OCI-LY7 (cell line): Measurements from ENCODE around the gene GDA. TPM values are rescaled to one million over a fixed set of nuclear protein-coding genes. Genes with fewer than 3 reads are reported as not detected.
"Not testable (repeated sequence)": the region's sequence is repeated elsewhere in the genome, so short reads cannot be mapped to it uniquely, and the experiment has no call there.

Source experiments
- BruUV-seq: library from RNA; stranded (reverse); fragments of 400-500 nt; replicated peaks from 2 replicates; lab custom pipeline; 2021; lab: Mats Ljungman, UMichigan
- CTCF ChIA-PET: fragments of 300-600 bp; sonication (Branson Sonifier 250); formaldehyde crosslinking; loops from one replicate; lab custom pipeline; 2022; ENCODE audit warnings: antibody characterized with exemption; ENCODE audit not compliant: unreplicated experiment; lab: Charles Lee
- POLR2A ChIA-PET: fragments of 300-600 bp; sonication (Branson Sonifier 250); formaldehyde crosslinking; loops from one replicate; lab custom pipeline; 2022; ENCODE audit warnings: antibody characterized with exemption; lab: Charles Lee
- DNase-seq: peaks from one replicate; pipeline ENCODE4 v3.0.0-alpha.2; 2015; ENCODE audit warnings: low spot score
- H2AFZ ChIP-seq: fragments of 200-600 bp; sonication (generic), shearing (Covaris generic); 2 replicates; pipeline ENCODE4 v1.6.1; 2014; ENCODE audit warnings: mild to moderate bottlenecking, antibody characterized with exemption, low read length, moderate library complexity
- H3K27ac ChIP-seq: fragments of 200-600 bp; sonication (generic); 2 replicates; pipeline ENCODE4 v1.5.1; 2014; ENCODE audit warnings: mixed run types, low read depth, mild to moderate bottlenecking, moderate library complexity, low read length, inconsistent platforms; ENCODE audit not compliant: poor library complexity, severe bottlenecking
- H3K36me3 ChIP-seq: fragments of 200-600 bp; sonication (generic); 2 replicates; pipeline ENCODE4 v1.6.1; 2014; ENCODE audit warnings: mild to moderate bottlenecking, antibody characterized with exemption, low read length, moderate library complexity, mixed read lengths; ENCODE audit not compliant: insufficient read depth
- H3K4me1 ChIP-seq: fragments of 200-600 bp; sonication (generic); 2 replicates; pipeline ENCODE4 v1.5.1; 2014; ENCODE audit warnings: mild to moderate bottlenecking, low read length; ENCODE audit not compliant: insufficient read depth, poor library complexity, severe bottlenecking
- H3K4me2 ChIP-seq: fragments of 200-600 bp; sonication (generic); 2 replicates; pipeline ENCODE4 v1.6.1; 2014; ENCODE audit warnings: mild to moderate bottlenecking, low read length
- H3K4me3 ChIP-seq: fragments of 200-600 bp; sonication (generic); 2 replicates; pipeline ENCODE4 v1.5.1; 2014; ENCODE audit warnings: mild to moderate bottlenecking, low read depth, low read length; ENCODE audit not compliant: poor library complexity, severe bottlenecking
- H3K79me2 ChIP-seq: fragments of 200-600 bp; sonication (generic); 2 replicates; pipeline ENCODE4 v1.6.1; 2016; ENCODE audit warnings: low read depth, mild to moderate bottlenecking, low read length, moderate library complexity, mixed read lengths; ENCODE audit not compliant: insufficient read depth
- H3K9me2 ChIP-seq: fragments of 200-600 bp; sonication (generic); 2 replicates; pipeline ENCODE4 v1.6.1; 2016; ENCODE audit warnings: mild to moderate bottlenecking, low read length, mixed read lengths; ENCODE audit not compliant: insufficient read depth
- H3K9me3 ChIP-seq: fragments of 200-600 bp; sonication (generic); 2 replicates; pipeline ENCODE4 v1.6.1; 2014; ENCODE audit warnings: mild to moderate bottlenecking, mixed run types, low read length, mixed read lengths
- H4K20me1 ChIP-seq: fragments of 200-600 bp; sonication (generic); 2 replicates; pipeline ENCODE4 v1.6.1; 2014; ENCODE audit warnings: mild to moderate bottlenecking, antibody characterized with exemption, low read length, moderate library complexity, mixed read lengths; ENCODE audit not compliant: insufficient read depth
- EZH2phosphoT487 ChIP-seq: fragments of 200-600 bp; sonication (generic); IDR thresholded peaks from 2 replicates; pipeline ENCODE4 v1.6.1; 2018; ENCODE audit warnings: low read depth, borderline replicate concordance, mild to moderate bottlenecking, mixed run types, antibody characterized with exemption, low read length, moderate library complexity, mixed read lengths
- intact Hi-C: fragments of 100-400 bp; cut with micrococcal nuclease; formaldehyde crosslinking; loops from one replicate; pipeline ENCODE4 v1.10.0; 2022; ENCODE audit not compliant: unreplicated experiment
- total RNA-seq, 2 experiments: library from RNA; depleted of rRNA in 1 of 2; stranded (reverse); fragments of >200 nt in 1 of 2; shearing (Covaris generic) in 1 of 2; gene quantifications; 2 replicates each; pipeline ENCODE4 v1.2.3, GENCODE V29; 2014 to 2022
- TF ChIP-seq, protein P1 (sequence below): fragments of 200-600 bp; sonication (generic); conservative IDR thresholded peaks from 2 replicates; pipeline ENCODE4 v1.5.1; 2014; ENCODE audit warnings: mild to moderate bottlenecking, antibody characterized with exemption, low read length, moderate library complexity, mixed read lengths

GDA gene
- total RNA-seq, 2 experiments from 2014 or later, result not detected

DNA sequence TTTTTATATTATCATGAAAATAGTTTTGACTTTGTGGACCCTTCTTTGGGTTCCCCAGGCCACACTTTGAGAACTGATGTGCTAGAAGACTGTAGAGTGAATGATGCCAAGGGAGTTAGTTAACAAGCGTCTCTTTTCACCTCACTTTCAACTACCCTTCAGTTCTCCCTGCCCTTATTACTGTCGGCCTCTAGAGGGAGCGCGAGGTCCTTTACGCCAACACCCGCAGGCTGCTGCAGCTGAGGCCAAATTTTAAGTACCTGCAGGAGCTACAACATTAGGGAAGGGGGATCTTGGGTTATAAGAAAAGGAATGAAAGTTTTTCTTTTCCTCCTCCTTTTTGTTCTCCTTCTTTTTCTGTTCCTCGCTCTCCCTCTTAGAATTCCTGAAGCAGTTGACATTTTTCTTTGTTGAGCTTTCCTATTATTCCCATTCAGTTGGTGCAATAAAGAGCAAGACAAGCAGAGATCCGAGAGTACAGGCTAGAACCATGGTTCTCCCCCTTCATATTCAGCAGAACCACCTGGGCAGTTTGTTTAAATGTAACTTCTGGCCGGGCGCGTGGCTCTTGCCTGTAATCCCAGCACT is 131.8 kb downstream of the GDA start:
- peak; percentile 59 for DNase-seq
- H3K4me2 ChIP-seq, result no peak overlapping the region
- H3K4me1 ChIP-seq, result no peaks in the 10 kb centered on the region
- H3K9me2 ChIP-seq, result no peaks in the 10 kb centered on the region
- no peaks in the 10 kb centered on the region for H4K20me1 ChIP-seq
- H3K79me2 ChIP-seq, result no peaks in the 10 kb centered on the region
- no peaks in the 10 kb centered on the region for H3K9me3 ChIP-seq
- intact Hi-C loops, result loop anchor here (1.0 to 5.0 kb wide), 2 partner anchors 312 to 541 kb away; no protein-coding TSS in a partner anchor
- no peak overlapping the region for H3K27ac ChIP-seq
- POLR2A ChIA-PET, result interaction anchor here (0.7 to 1.3 kb wide), 2 partner anchors 79 to 336 kb away, joined by 3 to 5 read pairs; no protein-coding TSS in a partner anchor
- CTCF ChIA-PET, result interaction anchor here (0.8 kb wide), 1 partner anchor 309 kb away, joined by 3 read pairs; no protein-coding TSS in a partner anchor
- no peak overlapping the region for H3K4me3 ChIP-seq
- no TSS peak for BruUV-seq
- H2AFZ ChIP-seq, result no peak overlapping the region
- no peaks in the 10 kb centered on the region for H3K36me3 ChIP-seq
- TF ChIP-seq, protein P1, sequence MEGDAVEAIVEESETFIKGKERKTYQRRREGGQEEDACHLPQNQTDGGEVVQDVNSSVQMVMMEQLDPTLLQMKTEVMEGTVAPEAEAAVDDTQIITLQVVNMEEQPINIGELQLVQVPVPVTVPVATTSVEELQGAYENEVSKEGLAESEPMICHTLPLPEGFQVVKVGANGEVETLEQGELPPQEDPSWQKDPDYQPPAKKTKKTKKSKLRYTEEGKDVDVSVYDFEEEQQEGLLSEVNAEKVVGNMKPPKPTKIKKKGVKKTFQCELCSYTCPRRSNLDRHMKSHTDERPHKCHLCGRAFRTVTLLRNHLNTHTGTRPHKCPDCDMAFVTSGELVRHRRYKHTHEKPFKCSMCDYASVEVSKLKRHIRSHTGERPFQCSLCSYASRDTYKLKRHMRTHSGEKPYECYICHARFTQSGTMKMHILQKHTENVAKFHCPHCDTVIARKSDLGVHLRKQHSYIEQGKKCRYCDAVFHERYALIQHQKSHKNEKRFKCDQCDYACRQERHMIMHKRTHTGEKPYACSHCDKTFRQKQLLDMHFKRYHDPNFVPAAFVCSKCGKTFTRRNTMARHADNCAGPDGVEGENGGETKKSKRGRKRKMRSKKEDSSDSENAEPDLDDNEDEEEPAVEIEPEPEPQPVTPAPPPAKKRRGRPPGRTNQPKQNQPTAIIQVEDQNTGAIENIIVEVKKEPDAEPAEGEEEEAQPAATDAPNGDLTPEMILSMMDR, result peak; percentile 94
- TF ChIP-seq EZH2phosphoT487, result no peak

DNA sequence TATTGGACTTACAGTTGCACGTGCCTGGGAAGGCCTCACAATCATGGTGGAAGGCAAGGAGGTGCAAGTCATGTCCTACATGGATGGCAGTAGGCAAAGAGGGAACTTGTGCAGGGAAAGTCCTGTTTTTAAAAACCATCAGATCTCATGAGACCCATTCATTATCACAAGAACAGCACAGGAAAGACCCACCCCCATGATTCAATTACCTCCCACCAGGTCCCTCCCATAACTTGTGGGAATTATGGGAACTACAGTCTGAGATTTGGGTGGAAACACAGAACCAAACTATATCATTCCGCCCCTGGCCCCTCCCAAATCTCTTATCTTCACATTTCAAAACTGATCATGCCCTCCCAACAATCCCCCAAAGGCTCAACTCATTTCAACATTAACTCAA is 140.2 kb downstream of the GDA start:
- ChIA-PET CTCF (no interaction called here), POLR2A (no interaction called here)
- TF ChIP-seq, protein P1, result no peak
- no peak for TF ChIP-seq EZH2phosphoT487
- no peak for DNase-seq
- H3K27ac ChIP-seq, result no peak overlapping the region
- intact Hi-C loops, result no loop called here
- H3K9me3 ChIP-seq, result no peaks in the 10 kb centered on the region
- H3K4me1 ChIP-seq, result no peaks in the 10 kb centered on the region
- H3K36me3 ChIP-seq, result no peaks in the 10 kb centered on the region
- no peaks in the 10 kb centered on the region for H4K20me1 ChIP-seq
- H3K9me2 ChIP-seq, result no peaks in the 10 kb centered on the region
- no peaks in the 10 kb centered on the region for H3K79me2 ChIP-seq
- H2AFZ ChIP-seq, result no peak overlapping the region
- BruUV-seq, result no TSS peak
- H3K4me2 ChIP-seq, result no peak overlapping the region
- H3K4me3 ChIP-seq, result no peak overlapping the region

DNA sequence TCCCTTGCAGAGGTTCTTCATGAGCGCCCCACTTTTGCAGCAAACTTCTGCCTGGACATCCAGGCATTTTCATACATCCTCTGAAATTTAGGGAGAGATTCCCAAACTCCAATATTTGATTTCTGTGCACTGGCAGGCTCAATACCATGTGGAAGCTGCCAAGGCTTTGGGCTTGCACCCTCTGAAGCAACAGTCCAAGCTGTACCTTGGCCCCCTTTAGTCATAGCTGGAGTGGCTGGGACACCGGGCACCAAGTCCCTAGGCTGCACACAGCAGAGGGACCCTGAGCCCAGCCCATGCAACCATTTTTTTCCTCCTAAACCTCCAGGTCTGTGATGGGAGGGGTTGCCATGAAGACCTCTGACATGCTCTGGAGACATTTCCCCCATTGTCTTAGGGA is 141.1 kb downstream of the GDA start:
- no peaks in the 10 kb centered on the region for H4K20me1 ChIP-seq
- no peak for TF ChIP-seq EZH2phosphoT487
- TF ChIP-seq, protein P1, result no peak
- ChIA-PET CTCF (no interaction called here), POLR2A (interaction anchor here (0.6 to 0.7 kb wide), 2 partner anchors 315 to 460 kb away, joined by 3 to 5 read pairs; no protein-coding TSS in a partner anchor)
- H3K4me3 ChIP-seq, result no peak overlapping the region
- H3K27ac ChIP-seq, result no peak overlapping the region
- H3K79me2 ChIP-seq, result no peaks in the 10 kb centered on the region
- no peaks in the 10 kb centered on the region for H3K4me1 ChIP-seq
- H3K9me2 ChIP-seq, result no peaks in the 10 kb centered on the region
- BruUV-seq, result no TSS peak
- no peak overlapping the region for H2AFZ ChIP-seq
- no peaks in the 10 kb centered on the region for H3K36me3 ChIP-seq
- H3K4me2 ChIP-seq, result no peak overlapping the region
- intact Hi-C loops, result no loop called here
- no peaks in the 10 kb centered on the region for H3K9me3 ChIP-seq
- DNase-seq, result no peak

DNA sequence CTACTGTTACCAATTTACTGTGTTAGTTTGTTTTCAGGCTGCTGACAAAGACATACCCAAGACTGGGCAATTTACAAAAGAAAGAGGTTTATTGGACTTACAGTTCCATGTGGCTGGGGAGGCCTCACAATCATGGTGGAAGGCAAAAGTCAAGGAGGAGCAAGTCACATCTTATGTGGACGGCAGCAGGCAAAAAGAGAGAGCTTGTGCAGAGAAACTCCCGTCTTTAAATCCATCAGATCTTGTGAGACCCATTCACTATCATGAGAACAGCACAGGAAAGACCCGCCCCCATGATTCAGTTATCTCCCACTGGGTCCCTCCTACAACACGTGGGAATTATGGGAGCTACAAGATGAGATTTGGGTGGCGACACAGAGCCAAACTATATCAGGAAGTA is 142.3 kb downstream of the GDA start:
- BruUV-seq, POLR2A ChIA-PET, intact Hi-C loops: not testable (repeated sequence)

More for the DNA sequence above, 142.3 kb downstream of the GDA start:
- H2AFZ ChIP-seq, H3K4me3 ChIP-seq, CTCF ChIA-PET, H3K9me2 ChIP-seq, H3K4me1 ChIP-seq, H3K9me3 ChIP-seq, H3K27ac ChIP-seq, DNase-seq, H3K4me2 ChIP-seq, H3K79me2 ChIP-seq, H3K36me3 ChIP-seq, H4K20me1 ChIP-seq: not testable (repeated sequence)
